Keratinocyte (primary cell): ENCODE results near the gene DIP2C. TPM values are rescaled to one million over a fixed set of nuclear protein-coding genes. Genes with fewer than 3 reads are reported as not detected.

Experiments
- DNase-seq: peaks from one replicate; pipeline ENCODE4 v3.0.0-alpha.2; 2011; ENCODE audit warnings: low read depth, missing footprints, low spot score
- FAIRE-seq: peaks from 2 replicates; lab custom pipeline; 2011; peaks lifted over from hg19 to GRCh38; lab: Jason Lieb, UNC
- H2AFZ ChIP-seq: 2 replicates; pipeline ENCODE4 v1.6.0; 2012; ENCODE audit warnings: low read length, control low read depth, inconsistent platforms; ENCODE audit not compliant: control insufficient read depth
- H3K27ac ChIP-seq: 2 replicates; pipeline ENCODE4 v1.5.1; 2011; ENCODE audit warnings: low read length; ENCODE audit not compliant: control insufficient read depth, insufficient read depth
- H3K27me3 ChIP-seq: 3 replicates; pipeline ENCODE4 v1.6.0; 2011; ENCODE audit warnings: low read length; ENCODE audit not compliant: control insufficient read depth, insufficient read depth; ENCODE audit errors: extremely low read depth
- H3K36me3 ChIP-seq, 2 experiments: 2 replicates in 1 of 2; 3 replicates in 1 of 2; pipeline ENCODE4 v1.5.1; 2011; ENCODE audit warnings: low read length in 2 of 2, mild to moderate bottlenecking in 1 of 2; ENCODE audit not compliant: control insufficient read depth in 2 of 2, insufficient read depth in 2 of 2; ENCODE audit errors: extremely low read depth in 1 of 2
- H3K4me1 ChIP-seq: 3 replicates; pipeline ENCODE4 v1.5.1; 2011; ENCODE audit warnings: low read length; ENCODE audit not compliant: control insufficient read depth, insufficient read depth; ENCODE audit errors: extremely low read depth
- H3K4me2 ChIP-seq: 3 replicates; pipeline ENCODE4 v1.6.0; 2011; ENCODE audit warnings: low read depth, low read length; ENCODE audit not compliant: control insufficient read depth, insufficient read depth; ENCODE audit errors: extremely low read depth
- H3K4me3 ChIP-seq, 3 experiments: fragments of 200-600 bp in 1 of 3; sonication (generic) in 1 of 3; 2 replicates in 2 of 3; 3 replicates in 1 of 3; pipeline ENCODE4 v1.5.1; 2011 to 2016; ENCODE audit warnings: low read length in 3 of 3, mild to moderate bottlenecking in 3 of 3, control low read depth in 2 of 3, inconsistent platforms in 1 of 3, low read depth in 1 of 3, mixed read lengths in 1 of 3, mixed run types in 1 of 3, moderate library complexity in 1 of 3; ENCODE audit not compliant: control insufficient read depth in 2 of 3, insufficient read depth in 2 of 3; ENCODE audit errors: extremely low read depth in 1 of 3
- H3K79me2 ChIP-seq: 2 replicates; pipeline ENCODE4 v1.6.0; 2012; ENCODE audit warnings: low read length; ENCODE audit not compliant: control insufficient read depth, insufficient read depth
- H3K9ac ChIP-seq: 3 replicates; pipeline ENCODE4 v1.6.0; 2011; ENCODE audit warnings: low read length; ENCODE audit not compliant: control insufficient read depth, insufficient read depth; ENCODE audit errors: extremely low read depth
- H3K9me1 ChIP-seq: 3 replicates; pipeline ENCODE4 v1.6.0; 2011; ENCODE audit warnings: low read length; ENCODE audit not compliant: control insufficient read depth, insufficient read depth; ENCODE audit errors: extremely low read depth
- H3K9me3 ChIP-seq: 2 replicates; pipeline ENCODE4 v1.5.1; 2012; ENCODE audit warnings: low read depth, low read length; ENCODE audit not compliant: control insufficient read depth
- H4K20me1 ChIP-seq: 3 replicates; pipeline ENCODE4 v1.6.0; 2011; ENCODE audit warnings: low read length; ENCODE audit not compliant: control insufficient read depth, insufficient read depth; ENCODE audit errors: extremely low read depth
- EZH2 ChIP-seq: IDR thresholded peaks from one replicate; pipeline ENCODE4 v1.6.1; 2012; ENCODE audit warnings: inconsistent platforms, mild to moderate bottlenecking, low read length, moderate library complexity
- dilution Hi-C: fragments of 300-500 bp; cut with MboI; formaldehyde crosslinking; loops from one replicate; pipeline ENCODE4 v1.7.0; 2020; ENCODE audit warnings: low sequenced_read_pairs; ENCODE audit not compliant: extremely low pct_ligation_motif_present
- polyA plus RNA-seq, 5 experiments: library from polyadenylated mRNA; depleted of rRNA in 3 of 5; stranded (reverse) in 3 of 5; stranded (forward) in 1 of 5; unstranded in 1 of 5; fragments of >200 nt; gene quantifications; 1 replicate in 1 of 5; 2 replicates in 3 of 5; 3 replicates in 1 of 5; pipeline versions ENCODE4 v1.2.1 to v1.2.3, GENCODE V29; 2011 to 2012; ENCODE audit warnings: missing spikeins in 2 of 5, low read depth in 1 of 5, low replicate concordance in 1 of 5
- TF ChIP-seq, protein P1 (sequence below), 3 experiments: IDR thresholded peaks in 1 of 3; conservative IDR thresholded peaks in 1 of 3; optimal IDR thresholded peaks in 1 of 3; 2 replicates in 2 of 3; 3 replicates in 1 of 3; pipeline versions ENCODE3 to v1.5.1; 2011; ENCODE audit warnings: low read length in 3 of 3, mild to moderate bottlenecking in 3 of 3, moderate library complexity in 2 of 3, control low read depth in 1 of 3, inconsistent platforms in 1 of 3; ENCODE audit not compliant: insufficient read depth in 2 of 3; ENCODE audit errors: extremely low read depth in 1 of 3

The DIP2C gene
- polyA plus RNA-seq, 1 donor (not counting 4 experiments of a cell fraction or from before 2014, with no cell fraction given), result 1.3 TPM

DNA sequence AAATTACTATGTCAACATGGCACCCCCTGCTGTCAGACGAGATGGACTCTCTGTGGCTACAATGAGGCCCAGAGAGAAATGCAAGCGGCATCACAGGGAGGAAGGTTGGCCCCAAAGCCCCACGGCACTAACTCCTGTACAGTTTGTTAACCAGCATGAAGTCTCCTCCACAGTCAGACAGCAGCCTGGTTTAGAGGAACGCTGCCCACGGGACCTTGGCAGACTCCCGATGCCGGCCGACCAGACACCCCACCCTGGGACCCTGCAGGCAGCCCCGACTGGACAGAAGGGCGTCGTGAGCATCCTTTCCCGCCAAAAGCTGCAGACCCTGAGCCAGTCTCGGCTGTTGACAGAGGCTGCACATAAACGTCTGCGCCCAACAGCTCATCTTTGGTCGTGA is 158.8 kb downstream of the DIP2C start:
- Histone ChIP-seq H3K4me3 (no peak overlapping the region), H2AFZ (no peak overlapping the region), H3K4me1 (no peaks in the 10 kb centered on the region), H3K9me1 (no peaks in the 10 kb centered on the region), H3K9ac (no peak overlapping the region), H3K27me3 (no peaks in the 10 kb centered on the region), H3K27ac (no peak overlapping the region), H3K4me2 (no peak overlapping the region), H4K20me1 (no peaks in the 10 kb centered on the region), H3K9me3 (no peaks in the 10 kb centered on the region), H3K36me3 (no peaks in the 10 kb centered on the region), H3K79me2 (no peaks in the 10 kb centered on the region)
- TF ChIP-seq, protein P1, sequence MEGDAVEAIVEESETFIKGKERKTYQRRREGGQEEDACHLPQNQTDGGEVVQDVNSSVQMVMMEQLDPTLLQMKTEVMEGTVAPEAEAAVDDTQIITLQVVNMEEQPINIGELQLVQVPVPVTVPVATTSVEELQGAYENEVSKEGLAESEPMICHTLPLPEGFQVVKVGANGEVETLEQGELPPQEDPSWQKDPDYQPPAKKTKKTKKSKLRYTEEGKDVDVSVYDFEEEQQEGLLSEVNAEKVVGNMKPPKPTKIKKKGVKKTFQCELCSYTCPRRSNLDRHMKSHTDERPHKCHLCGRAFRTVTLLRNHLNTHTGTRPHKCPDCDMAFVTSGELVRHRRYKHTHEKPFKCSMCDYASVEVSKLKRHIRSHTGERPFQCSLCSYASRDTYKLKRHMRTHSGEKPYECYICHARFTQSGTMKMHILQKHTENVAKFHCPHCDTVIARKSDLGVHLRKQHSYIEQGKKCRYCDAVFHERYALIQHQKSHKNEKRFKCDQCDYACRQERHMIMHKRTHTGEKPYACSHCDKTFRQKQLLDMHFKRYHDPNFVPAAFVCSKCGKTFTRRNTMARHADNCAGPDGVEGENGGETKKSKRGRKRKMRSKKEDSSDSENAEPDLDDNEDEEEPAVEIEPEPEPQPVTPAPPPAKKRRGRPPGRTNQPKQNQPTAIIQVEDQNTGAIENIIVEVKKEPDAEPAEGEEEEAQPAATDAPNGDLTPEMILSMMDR (optimal IDR thresholded peaks at IDR 0.05 in 1 of 3, IDR thresholded peaks at IDR 0.05 in 1 of 3, conservative IDR thresholded peaks at IDR 0.05 in 1 of 3; ENCODE audit: extremely low read depth in 1 of 3, insufficient read depth in 2 of 3, low read length in 3 of 3), result peak in 1 of 3 experiments; percentile 28
- TF ChIP-seq EZH2, result no peak
- DNase-seq (no peak), FAIRE-seq (no peak)
- dilution Hi-C loops, result no loop called here

DNA sequence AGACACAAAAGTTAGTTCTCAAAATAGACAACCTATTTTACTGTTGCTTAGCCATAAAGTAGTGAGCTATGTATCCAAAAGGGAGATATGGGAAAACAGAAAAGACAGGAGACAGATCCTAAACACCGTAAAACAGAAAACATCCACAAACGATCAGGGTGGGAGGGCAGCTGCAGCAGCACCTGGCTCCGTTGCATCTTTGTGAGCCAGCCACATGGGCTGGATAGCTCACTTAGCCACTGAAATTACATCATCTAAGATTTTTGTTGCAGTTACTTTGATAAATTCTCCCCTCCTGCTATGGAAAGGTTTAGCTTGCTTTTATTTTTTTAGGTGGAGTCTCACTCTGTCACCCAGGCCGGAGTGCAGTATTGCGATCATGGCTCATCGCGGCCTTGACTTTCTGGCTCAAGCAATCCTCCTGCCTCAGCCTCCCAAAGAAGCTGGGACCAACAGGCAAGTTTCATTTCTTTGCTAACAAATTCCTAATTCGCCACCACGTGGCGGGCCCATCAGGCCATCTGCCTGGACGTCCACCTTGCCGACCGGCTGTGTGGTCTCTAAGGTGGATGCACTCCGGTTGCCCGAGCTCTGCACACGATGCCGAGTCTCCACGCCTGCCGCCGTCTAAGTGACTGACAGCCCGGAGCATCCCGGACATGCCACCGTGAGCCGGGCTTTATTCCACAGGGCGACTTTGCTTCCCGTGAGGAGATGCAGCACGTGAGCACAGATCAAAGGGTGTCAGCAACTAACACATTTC is 159.8 kb downstream of the DIP2C start:
- Histone ChIP-seq H4K20me1 (no peaks in the 10 kb centered on the region), H3K4me2 (no peak overlapping the region), H3K9me1 (no peaks in the 10 kb centered on the region), H3K4me1 (no peaks in the 10 kb centered on the region), H3K9ac (no peak overlapping the region), H3K27me3 (no peaks in the 10 kb centered on the region), H3K27ac (no peak overlapping the region), H3K79me2 (no peaks in the 10 kb centered on the region), H2AFZ (no peak overlapping the region), H3K36me3 (no peaks in the 10 kb centered on the region), H3K9me3 (no peaks in the 10 kb centered on the region), H3K4me3 (no peak overlapping the region)
- FAIRE-seq (no peak), DNase-seq (no peak)
- dilution Hi-C loops, result no loop called here
- no peak for TF ChIP-seq EZH2
- TF ChIP-seq, protein P1 (optimal IDR thresholded peaks at IDR 0.05 in 1 of 3, IDR thresholded peaks at IDR 0.05 in 1 of 3, conservative IDR thresholded peaks at IDR 0.05 in 1 of 3; ENCODE audit: extremely low read depth in 1 of 3, insufficient read depth in 2 of 3, low read length in 3 of 3), result no peak
